H9 (cell line): ENCODE measurements around the gene CNGB1. TPM values are rescaled to one million over a fixed set of nuclear protein-coding genes. Genes with fewer than 3 reads are reported as not detected.
A peak's percentile ranks its signal among the peaks of the same experiment; 100 is the strongest.

Experiments used
- DNase-seq: peaks from one replicate; pipeline ENCODE4 v3.0.0-alpha.2; 2017
- H2AFZ ChIP-seq: one replicate; pipeline ENCODE4 v1.6.1; 2013; ENCODE audit warnings: mild to moderate bottlenecking, low read length, control low read depth, moderate library complexity
- H2AK5ac ChIP-seq: 2 replicates; pipeline ENCODE4 v1.6.1; 2013; ENCODE audit warnings: low read length, control low read depth, mixed read lengths; ENCODE audit not compliant: insufficient read length
- H2BK120ac ChIP-seq: one replicate; pipeline ENCODE4 v1.6.1; 2013; ENCODE audit warnings: low read depth, mild to moderate bottlenecking, low read length, control low read depth, inconsistent platforms; ENCODE audit not compliant: poor library complexity, severe bottlenecking
- H2BK12ac ChIP-seq: 2 replicates; pipeline ENCODE4 v1.6.1; 2013; ENCODE audit warnings: low read length, control low read depth, mixed read lengths, low read depth; ENCODE audit not compliant: insufficient read length
- H2BK15ac ChIP-seq: 2 replicates; pipeline ENCODE4 v1.6.1; 2013; ENCODE audit warnings: low read depth, low read length, control low read depth
- H2BK20ac ChIP-seq: one replicate; pipeline ENCODE4 v1.6.1; 2013; ENCODE audit warnings: low read depth, mild to moderate bottlenecking, low read length, control low read depth, inconsistent platforms; ENCODE audit not compliant: poor library complexity, severe bottlenecking
- H2BK5ac ChIP-seq: 2 replicates; pipeline ENCODE4 v1.6.1; 2013; ENCODE audit warnings: low read length, control low read depth, mixed read lengths; ENCODE audit not compliant: insufficient read length
- H3K14ac ChIP-seq: 2 replicates; pipeline ENCODE4 v1.6.1; 2013; ENCODE audit warnings: low read length, control low read depth; ENCODE audit not compliant: insufficient read depth
- H3K18ac ChIP-seq: 2 replicates; pipeline ENCODE4 v1.6.1; 2013; ENCODE audit warnings: low read depth, mild to moderate bottlenecking, mixed read lengths, low read length, control low read depth; ENCODE audit not compliant: insufficient read length
- H3K23ac ChIP-seq: 2 replicates; pipeline ENCODE4 v1.6.1; 2013; ENCODE audit warnings: low read length, control low read depth, mixed read lengths, low read depth; ENCODE audit not compliant: insufficient read length
- H3K23me2 ChIP-seq: 2 replicates; pipeline ENCODE4 v1.6.1; 2013; ENCODE audit warnings: low read depth, mild to moderate bottlenecking, mixed read lengths, low read length, control low read depth; ENCODE audit not compliant: insufficient read length, poor library complexity, severe bottlenecking
- H3K27ac ChIP-seq: 2 replicates; pipeline ENCODE4 v1.5.1; 2013; ENCODE audit warnings: low read length, control low read depth, mixed read lengths, low read depth; ENCODE audit not compliant: insufficient read length
- H3K27me3 ChIP-seq: 2 replicates; pipeline ENCODE4 v1.6.1; 2013; ENCODE audit warnings: low read length, control low read depth, inconsistent platforms; ENCODE audit not compliant: insufficient read depth
- H3K4ac ChIP-seq: 2 replicates; pipeline ENCODE4 v1.6.1; 2013; ENCODE audit warnings: low read depth, mild to moderate bottlenecking, control low read depth, inconsistent platforms, low read length, moderate library complexity
- H3K4me1 ChIP-seq: 2 replicates; pipeline ENCODE4 v1.6.1; 2013; ENCODE audit warnings: low read length, control low read depth, inconsistent platforms; ENCODE audit not compliant: insufficient read depth
- H3K4me2 ChIP-seq: 2 replicates; pipeline ENCODE4 v1.6.1; 2013; ENCODE audit warnings: low read length, control low read depth, mixed read lengths; ENCODE audit not compliant: insufficient read length, insufficient read depth
- H3K56ac ChIP-seq: 2 replicates; pipeline ENCODE4 v1.6.1; 2013; ENCODE audit warnings: low read depth, mild to moderate bottlenecking, mixed read lengths, low read length, control low read depth; ENCODE audit not compliant: insufficient read length
- H3K79me1 ChIP-seq: 2 replicates; pipeline ENCODE4 v1.6.1; 2013; ENCODE audit warnings: low read depth, mild to moderate bottlenecking, moderate library complexity, low read length, control low read depth, inconsistent platforms; ENCODE audit not compliant: insufficient read depth, poor library complexity, severe bottlenecking
- H3K79me2 ChIP-seq: 2 replicates; pipeline ENCODE4 v1.6.1; 2013; ENCODE audit warnings: low read length, control low read depth, inconsistent platforms; ENCODE audit not compliant: insufficient read depth
- H3K9ac ChIP-seq: 2 replicates; pipeline ENCODE4 v1.6.1; 2013; ENCODE audit warnings: low read length, control low read depth, mixed read lengths; ENCODE audit not compliant: insufficient read length; ENCODE audit errors: extremely low read depth
- H3K9me3 ChIP-seq: one replicate; pipeline ENCODE4 v1.6.1; 2013; ENCODE audit warnings: low read depth, low read length, inconsistent platforms; ENCODE audit not compliant: control insufficient read depth
- H3T11ph ChIP-seq: one replicate; pipeline ENCODE4 v1.6.1; 2013; ENCODE audit warnings: mild to moderate bottlenecking, low read length, control low read depth, inconsistent platforms
- H4K20me1 ChIP-seq: one replicate; pipeline ENCODE4 v1.6.1; 2013; ENCODE audit not compliant: control insufficient read depth, insufficient read length, insufficient read depth
- H4K5ac ChIP-seq: 2 replicates; pipeline ENCODE4 v1.6.1; 2013; ENCODE audit warnings: low read depth, mild to moderate bottlenecking, mixed read lengths, low read length, control low read depth; ENCODE audit not compliant: insufficient read length
- H4K8ac ChIP-seq: replicated peaks from 2 replicates; pipeline ENCODE4 v1.6.1; 2013; ENCODE audit warnings: low read length, control low read depth, mixed read lengths, low read depth; ENCODE audit not compliant: insufficient read length
- H4K91ac ChIP-seq: 2 replicates; pipeline ENCODE4 v1.6.1; 2013; ENCODE audit warnings: low read depth, mild to moderate bottlenecking, moderate library complexity, mixed read lengths, low read length, control low read depth; ENCODE audit not compliant: insufficient read length
- H3K27ac Mint-ChIP-seq, 3 experiments: 2 replicates in 2 of 3; 3 replicates in 1 of 3; pipeline ENCODE4 v1.8.0; 2020 to 2021; ENCODE audit warnings: mixed read lengths in 3 of 3, mild to moderate bottlenecking in 1 of 3, moderate library complexity in 1 of 3
- H3K27me3 Mint-ChIP-seq: 2 replicates; pipeline ENCODE4 v1.8.0; 2021; ENCODE audit warnings: low read depth, mild to moderate bottlenecking, moderate library complexity, mixed read lengths
- H3K36me3 Mint-ChIP-seq, 3 experiments: 2 replicates in 2 of 3; 3 replicates in 1 of 3; pipeline ENCODE4 v1.8.0; 2020 to 2021; ENCODE audit warnings: low read depth in 3 of 3, mixed read lengths in 3 of 3; ENCODE audit not compliant: insufficient read depth in 1 of 3
- H3K4me1 Mint-ChIP-seq, 2 experiments: 2 replicates each; pipeline ENCODE4 v1.8.0; 2020; ENCODE audit warnings: mixed read lengths in 2 of 2
- H3K4me3 Mint-ChIP-seq, 2 experiments: 2 replicates in 1 of 2; 3 replicates in 1 of 2; pipeline ENCODE4 v1.8.0; 2020 to 2021; ENCODE audit warnings: mild to moderate bottlenecking in 2 of 2, mixed read lengths in 2 of 2, moderate library complexity in 1 of 2
- H3K9me3 Mint-ChIP-seq, 2 experiments: 2 replicates in 1 of 2; 3 replicates in 1 of 2; pipeline ENCODE4 v1.8.0; 2020; ENCODE audit warnings: mild to moderate bottlenecking in 2 of 2, mixed read lengths in 2 of 2, moderate library complexity in 1 of 2
- CTCF ChIP-seq: fragments of 200-600 bp; sonication (generic); conservative IDR thresholded peaks from 3 replicates; pipeline ENCODE4 v1.8.0; 2021; ENCODE audit warnings: antibody characterized with exemption, mild to moderate bottlenecking
- WGBS: extraction: QIAGEN DNeasy Blood & Tissue Kit; methylation state at CpG from one replicate; pipeline ENCODE4 v1.1.7; 2013; ENCODE audit warnings: missing lambda C conversion rate, low lambda C conversion rate, mixed read lengths; ENCODE audit not compliant: insufficient read length; ENCODE audit errors: extremely low coverage; 5-methylcytosine and 5-hydroxymethylcytosine counted together
- total RNA-seq: library from RNA; stranded (reverse); gene quantifications from 2 replicates; pipeline ENCODE4 v1.2.1, GENCODE V29; 2021

Gene CNGB1
- total RNA-seq, 1 experiment from 2014 or later: not detected

GRCh38 chr16:57994778-57995177 is 23.9 kb upstream of the CNGB1 start:
- H3K4me1 Mint-ChIP-seq: peaks cover 17 to 18% of the 10 kb centered on the region in 2 experiments
- no peak overlapping the region for H3K4me3 Mint-ChIP-seq
- H2AK5ac ChIP-seq: no peak overlapping the region
- H3K4ac ChIP-seq: no peak overlapping the region
- peak; percentile 59 for DNase-seq
- no CpG with 5 or more reads among the region's 4 CpGs for WGBS
- H3K23ac ChIP-seq: no peak overlapping the region
- no peak overlapping the region for H3K18ac ChIP-seq
- H2AFZ ChIP-seq: no peak overlapping the region
- H3K56ac ChIP-seq: no peak overlapping the region
- H3K23me2 ChIP-seq: peaks cover 3% of the 10 kb centered on the region
- no peak overlapping the region for H3T11ph ChIP-seq
- no peaks in the 10 kb centered on the region for H3K27me3 ChIP-seq
- no peaks in the 10 kb centered on the region for H3K9me3 ChIP-seq
- H3K9ac ChIP-seq: no peak overlapping the region
- H2BK15ac ChIP-seq: no peak overlapping the region
- H3K79me1 ChIP-seq: no peaks in the 10 kb centered on the region
- H3K79me2 ChIP-seq: no peaks in the 10 kb centered on the region
- H4K20me1 ChIP-seq: no peaks in the 10 kb centered on the region
- peaks cover 4 to 14% (median 12%) of the 10 kb centered on the region in 3 experiments; a peak in 6 of 7 replicates for H3K36me3 Mint-ChIP-seq
- H2BK20ac ChIP-seq: no peak overlapping the region
- H3K9me3 Mint-ChIP-seq: no peaks in the 10 kb centered on the region
- H3K27ac Mint-ChIP-seq: no peak overlapping the region
- no peak overlapping the region for H2BK12ac ChIP-seq
- H3K4me1 ChIP-seq: peaks cover 2% of the 10 kb centered on the region; the same call in 1 of the 2 replicates
- H3K27ac ChIP-seq: no peak overlapping the region
- no peaks in the 10 kb centered on the region; the same call in 1 of the 2 replicates for H3K27me3 Mint-ChIP-seq
- no peak overlapping the region for H3K14ac ChIP-seq
- peak; percentile 63 for TF ChIP-seq CTCF
- no peak overlapping the region for H2BK5ac ChIP-seq
- H3K4me2 ChIP-seq: no peak overlapping the region
- no peak overlapping the region for H4K91ac ChIP-seq
- H4K5ac ChIP-seq: no peak overlapping the region
- no peak overlapping the region for H2BK120ac ChIP-seq
- no peak overlapping the region for H4K8ac ChIP-seq
